Measurements from ENCODE around the gene RIPPLY1. TPM values are rescaled to one million over a fixed set of nuclear protein-coding genes. Genes with fewer than 3 reads are reported as not detected.

Gene RIPPLY1
- total and polyA plus RNA-seq, 2 donors (not counting 1 experiment from before 2014, with no cell fraction given): not detected

GRCh38 chrX:106902684-106903083 is 457 bp downstream of the RIPPLY1 start:
- Histone ChIP-seq H3K4me2 (ENCODE audit: extremely low read depth, insufficient read depth, low read length) (no peak overlapping the region), H4K20me1 (ENCODE audit: control insufficient read depth, extremely low read depth, insufficient read depth, low read length) (no peaks in the 10 kb centered on the region), H2AFZ (ENCODE audit: low read length) (no peak overlapping the region), H3K4me1 (ENCODE audit: control insufficient read depth, extremely low read depth, insufficient read depth, low read length) (no peaks in the 10 kb centered on the region), H3K9ac (ENCODE audit: insufficient read depth, low read length) (no peak overlapping the region), H3K27me3 (ENCODE audit: control insufficient read depth, insufficient read depth, low read length) (no peaks in the 10 kb centered on the region), H3K36me3 (ENCODE audit: control insufficient read depth, insufficient read depth, low read length) (no peaks in the 10 kb centered on the region), H3K9me3 (ENCODE audit: control insufficient read depth, insufficient read depth, low read depth, low read length) (no peaks in the 10 kb centered on the region), H3K79me2 (ENCODE audit: control insufficient read depth, insufficient read depth, low read length) (no peaks in the 10 kb centered on the region), H3K4me3 (replicated peaks in 1 of 4; ENCODE audit: control extremely low read depth in 1 of 4, insufficient read depth in 1 of 4, low read depth in 3 of 4, low read length in 4 of 4) (no peak overlapping the region), H3K27ac (ENCODE audit: insufficient read depth, low read length) (no peak overlapping the region)
- DNase-seq (ENCODE audit: low read depth in 2 of 2): no peak
- TF ChIP-seq CTCF (conservative IDR thresholded peaks at IDR 0.05 in 1 of 2, IDR thresholded peaks at IDR 0.05 in 1 of 2; ENCODE audit: low read depth in 1 of 2, low read length in 2 of 2): no peak
- TF ChIP-seq EZH2 (IDR thresholded peaks at IDR 0.05; ENCODE audit: low read length, missing control alignments): no peak

- Histone ChIP-seq H3K36me3 (ENCODE audit: control insufficient read depth, insufficient read depth, low read length) (no peaks in the 10 kb centered on the region), H2AFZ (ENCODE audit: low read length) (no peak overlapping the region), H3K4me3 (replicated peaks in 1 of 4; ENCODE audit: control extremely low read depth in 1 of 4, insufficient read depth in 1 of 4, low read depth in 3 of 4, low read length in 4 of 4) (no peak overlapping the region), H3K27ac (ENCODE audit: insufficient read depth, low read length) (no peak overlapping the region), H4K20me1 (ENCODE audit: control insufficient read depth, extremely low read depth, insufficient read depth, low read length) (no peaks in the 10 kb centered on the region), H3K9me3 (ENCODE audit: control insufficient read depth, insufficient read depth, low read depth, low read length) (no peaks in the 10 kb centered on the region), H3K79me2 (ENCODE audit: control insufficient read depth, insufficient read depth, low read length) (no peaks in the 10 kb centered on the region), H3K9ac (ENCODE audit: insufficient read depth, low read length) (no peak overlapping the region), H3K4me2 (ENCODE audit: extremely low read depth, insufficient read depth, low read length) (no peak overlapping the region), H3K27me3 (ENCODE audit: control insufficient read depth, insufficient read depth, low read length) (no peaks in the 10 kb centered on the region), H3K4me1 (ENCODE audit: control insufficient read depth, extremely low read depth, insufficient read depth, low read length) (no peaks in the 10 kb centered on the region)
- TF ChIP-seq CTCF (conservative IDR thresholded peaks at IDR 0.05 in 1 of 2, IDR thresholded peaks at IDR 0.05 in 1 of 2; ENCODE audit: low read depth in 1 of 2, low read length in 2 of 2) (no peak), EZH2 (IDR thresholded peaks at IDR 0.05; ENCODE audit: low read length, missing control alignments) (no peak)
- DNase-seq (ENCODE audit: low read depth in 2 of 2): no peak
These were observed 1.3 kb downstream of the RIPPLY1 start for GRCh38 chrX:106901781-106902219.

- Histone ChIP-seq H3K4me2 (ENCODE audit: extremely low read depth, insufficient read depth, low read length) (no peak overlapping the region), H4K20me1 (ENCODE audit: control insufficient read depth, extremely low read depth, insufficient read depth, low read length) (no peaks in the 10 kb centered on the region), H3K27ac (ENCODE audit: insufficient read depth, low read length) (no peak overlapping the region), H3K27me3 (ENCODE audit: control insufficient read depth, insufficient read depth, low read length) (no peaks in the 10 kb centered on the region), H3K4me3 (replicated peaks in 1 of 4; ENCODE audit: control extremely low read depth in 1 of 4, insufficient read depth in 1 of 4, low read depth in 3 of 4, low read length in 4 of 4) (no peak overlapping the region), H3K36me3 (ENCODE audit: control insufficient read depth, insufficient read depth, low read length) (no peaks in the 10 kb centered on the region), H3K79me2 (ENCODE audit: control insufficient read depth, insufficient read depth, low read length) (no peaks in the 10 kb centered on the region), H3K4me1 (ENCODE audit: control insufficient read depth, extremely low read depth, insufficient read depth, low read length) (no peaks in the 10 kb centered on the region), H3K9ac (ENCODE audit: insufficient read depth, low read length) (no peak overlapping the region), H3K9me3 (ENCODE audit: control insufficient read depth, insufficient read depth, low read depth, low read length) (no peaks in the 10 kb centered on the region), H2AFZ (ENCODE audit: low read length) (no peak overlapping the region)
- TF ChIP-seq EZH2 (IDR thresholded peaks at IDR 0.05; ENCODE audit: low read length, missing control alignments): no peak
- TF ChIP-seq CTCF (conservative IDR thresholded peaks at IDR 0.05 in 1 of 2, IDR thresholded peaks at IDR 0.05 in 1 of 2; ENCODE audit: low read depth in 1 of 2, low read length in 2 of 2): no peak
- DNase-seq (ENCODE audit: low read depth in 2 of 2): no peak
These were observed 1.8 kb downstream of the RIPPLY1 start for GRCh38 chrX:106901341-106901740.

Data from fibroblast of lung (primary cell).